ENCODE measurements around the gene PLA2G2E. TPM values are rescaled to one million over a fixed set of nuclear protein-coding genes. Genes with fewer than 3 reads are reported as not detected.

PLA2G2E gene
- total RNA-seq, 1 donor from 2014 or later: not detected

DNA sequence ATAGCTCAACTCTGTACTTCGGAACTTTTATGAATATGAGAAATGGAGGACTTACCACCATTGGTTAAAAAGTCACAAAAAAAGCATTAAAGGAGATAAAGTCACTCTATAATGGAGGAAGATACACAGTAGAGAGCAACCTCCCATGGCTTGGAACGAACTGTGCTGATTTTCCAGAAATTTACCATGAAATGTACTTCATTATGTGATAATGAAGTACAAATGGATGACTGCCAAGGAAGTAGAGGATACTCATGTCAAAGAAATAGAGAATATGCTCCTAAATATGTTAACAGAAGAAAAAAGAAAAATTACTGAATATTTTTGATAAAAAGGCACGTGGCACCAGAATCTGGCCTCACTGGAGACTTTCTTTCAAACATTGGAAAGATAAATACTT lies 23.6 kb upstream of the PLA2G2E start:
- TF ChIP-seq, protein P1, sequence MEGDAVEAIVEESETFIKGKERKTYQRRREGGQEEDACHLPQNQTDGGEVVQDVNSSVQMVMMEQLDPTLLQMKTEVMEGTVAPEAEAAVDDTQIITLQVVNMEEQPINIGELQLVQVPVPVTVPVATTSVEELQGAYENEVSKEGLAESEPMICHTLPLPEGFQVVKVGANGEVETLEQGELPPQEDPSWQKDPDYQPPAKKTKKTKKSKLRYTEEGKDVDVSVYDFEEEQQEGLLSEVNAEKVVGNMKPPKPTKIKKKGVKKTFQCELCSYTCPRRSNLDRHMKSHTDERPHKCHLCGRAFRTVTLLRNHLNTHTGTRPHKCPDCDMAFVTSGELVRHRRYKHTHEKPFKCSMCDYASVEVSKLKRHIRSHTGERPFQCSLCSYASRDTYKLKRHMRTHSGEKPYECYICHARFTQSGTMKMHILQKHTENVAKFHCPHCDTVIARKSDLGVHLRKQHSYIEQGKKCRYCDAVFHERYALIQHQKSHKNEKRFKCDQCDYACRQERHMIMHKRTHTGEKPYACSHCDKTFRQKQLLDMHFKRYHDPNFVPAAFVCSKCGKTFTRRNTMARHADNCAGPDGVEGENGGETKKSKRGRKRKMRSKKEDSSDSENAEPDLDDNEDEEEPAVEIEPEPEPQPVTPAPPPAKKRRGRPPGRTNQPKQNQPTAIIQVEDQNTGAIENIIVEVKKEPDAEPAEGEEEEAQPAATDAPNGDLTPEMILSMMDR (IDR thresholded peaks at IDR 0.05; ENCODE audit: insufficient read depth, low read length, severe bottlenecking): no peak

DNA sequence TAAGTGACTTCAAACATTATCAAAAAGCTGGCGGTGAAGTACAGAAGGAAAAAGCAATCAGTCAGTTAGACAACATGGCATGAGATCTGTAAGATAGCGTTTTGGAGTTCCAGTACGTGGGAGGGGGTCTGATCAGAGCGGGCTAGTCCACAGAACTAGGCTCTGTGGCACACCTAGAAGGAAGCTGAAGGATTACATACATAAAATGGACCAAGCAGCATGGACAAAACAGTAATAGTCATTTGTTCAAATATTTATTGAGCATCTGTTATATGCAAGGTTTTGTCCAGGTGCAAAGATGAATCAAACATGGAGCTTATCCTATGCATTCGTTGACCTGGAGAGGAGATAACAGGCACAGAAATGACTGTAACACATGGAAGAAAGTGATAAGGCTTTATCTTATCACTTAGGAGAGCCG lies 22.9 kb upstream of the PLA2G2E start:
- Histone ChIP-seq H3K27me3 (ENCODE audit: control insufficient read depth, insufficient read depth, low read length) (no peaks in the 10 kb centered on the region), H3K4me3 (ENCODE audit: low read depth, low read length) (no peak overlapping the region), H3K36me3 (ENCODE audit: control insufficient read depth, insufficient read depth, low read length) (no peaks in the 10 kb centered on the region)
- FAIRE-seq (no peak), DNase-seq (ENCODE audit: low read depth) (no peak)
- TF ChIP-seq, protein P1 (IDR thresholded peaks at IDR 0.05; ENCODE audit: insufficient read depth, low read length, severe bottlenecking): no peak

More for the DNA sequence above, 23.6 kb upstream of the PLA2G2E start:
- Histone ChIP-seq H3K4me3 (ENCODE audit: low read depth, low read length) (no peak overlapping the region), H3K27me3 (ENCODE audit: control insufficient read depth, insufficient read depth, low read length) (no peaks in the 10 kb centered on the region), H3K36me3 (ENCODE audit: control insufficient read depth, insufficient read depth, low read length) (no peaks in the 10 kb centered on the region)
- no peak for DNase-seq (ENCODE audit: low read depth)
- FAIRE-seq: no peak

DNA sequence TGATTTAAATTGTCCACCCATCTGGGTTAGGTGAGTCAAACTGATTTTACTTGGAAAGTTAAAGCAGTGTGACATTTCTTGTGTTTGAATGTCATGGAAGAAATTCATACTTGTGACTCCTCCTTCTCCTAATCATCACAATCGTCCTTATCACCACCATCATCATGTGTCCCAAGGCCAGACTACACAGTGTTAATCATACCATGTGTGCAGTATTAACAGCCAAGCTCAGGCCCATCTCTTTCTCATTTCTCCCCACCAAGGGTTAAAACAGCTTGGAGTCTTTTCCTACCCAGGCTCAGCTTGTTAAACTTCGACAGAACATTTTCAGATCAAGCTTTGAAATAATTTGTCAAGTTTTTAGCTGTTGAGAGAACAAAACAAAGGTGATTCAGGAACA lies 22.5 kb upstream of the PLA2G2E start:
- FAIRE-seq (no peak), DNase-seq (ENCODE audit: low read depth) (no peak)
- TF ChIP-seq, protein P1 (IDR thresholded peaks at IDR 0.05; ENCODE audit: insufficient read depth, low read length, severe bottlenecking): no peak
- H3K36me3 ChIP-seq (ENCODE audit: control insufficient read depth, insufficient read depth, low read length): no peaks in the 10 kb centered on the region
- no peak overlapping the region for H3K4me3 ChIP-seq (ENCODE audit: low read depth, low read length)
- no peaks in the 10 kb centered on the region for H3K27me3 ChIP-seq (ENCODE audit: control insufficient read depth, insufficient read depth, low read length)

DNA sequence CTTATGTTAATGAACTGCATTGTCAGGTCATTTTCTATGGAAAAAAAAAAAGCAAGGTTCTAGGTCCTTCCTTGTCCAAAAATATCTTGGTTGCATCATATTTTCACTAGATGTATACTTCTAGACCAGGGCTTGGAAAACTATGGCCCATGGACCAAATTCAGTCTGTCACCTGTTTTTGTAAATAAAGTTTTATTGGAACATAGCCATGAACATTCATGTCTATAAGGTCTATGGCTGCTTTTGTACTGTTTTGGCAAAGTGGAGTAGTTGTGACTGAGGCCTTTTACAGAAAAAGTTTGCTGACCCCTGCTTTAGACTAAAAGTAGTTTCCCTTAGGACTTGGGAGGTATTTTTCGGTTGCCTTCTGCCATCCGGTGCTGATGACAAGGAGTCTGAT lies 19.2 kb upstream of the PLA2G2E start:
- no peak for DNase-seq (ENCODE audit: low read depth)
- TF ChIP-seq, protein P1 (IDR thresholded peaks at IDR 0.05; ENCODE audit: insufficient read depth, low read length, severe bottlenecking): no peak
- Histone ChIP-seq H3K4me3 (ENCODE audit: low read depth, low read length) (no peak overlapping the region), H3K36me3 (ENCODE audit: control insufficient read depth, insufficient read depth, low read length) (no peaks in the 10 kb centered on the region), H3K27me3 (ENCODE audit: control insufficient read depth, insufficient read depth, low read length) (no peaks in the 10 kb centered on the region)
- FAIRE-seq: no peak

DNA sequence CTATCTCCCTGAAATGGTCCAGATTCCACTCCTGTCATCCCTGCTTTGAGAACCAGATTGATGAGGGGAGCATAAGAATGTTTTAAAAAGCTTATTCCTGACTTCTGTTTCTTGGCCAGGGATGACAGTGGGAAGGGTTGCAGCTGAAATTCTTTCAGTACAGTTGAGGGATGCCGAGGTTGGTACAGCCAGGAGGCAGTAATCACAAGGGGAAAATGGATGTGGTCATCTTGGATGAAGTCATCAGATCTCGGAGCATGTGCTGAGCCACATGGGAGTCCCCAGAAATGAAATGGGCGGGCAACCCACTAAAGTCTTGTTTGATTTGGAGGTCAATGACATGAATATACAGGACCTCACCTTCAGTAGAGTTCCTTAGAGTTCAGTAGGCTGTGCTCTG lies 18.7 kb upstream of the PLA2G2E start:
- no peak for DNase-seq (ENCODE audit: low read depth)
- H3K27me3 ChIP-seq (ENCODE audit: control insufficient read depth, insufficient read depth, low read length): no peaks in the 10 kb centered on the region
- no peaks in the 10 kb centered on the region for H3K36me3 ChIP-seq (ENCODE audit: control insufficient read depth, insufficient read depth, low read length)
- FAIRE-seq: peak; percentile 18
- TF ChIP-seq, protein P1 (IDR thresholded peaks at IDR 0.05; ENCODE audit: insufficient read depth, low read length, severe bottlenecking): no peak
- H3K4me3 ChIP-seq (ENCODE audit: low read depth, low read length): no peak overlapping the region

DNA sequence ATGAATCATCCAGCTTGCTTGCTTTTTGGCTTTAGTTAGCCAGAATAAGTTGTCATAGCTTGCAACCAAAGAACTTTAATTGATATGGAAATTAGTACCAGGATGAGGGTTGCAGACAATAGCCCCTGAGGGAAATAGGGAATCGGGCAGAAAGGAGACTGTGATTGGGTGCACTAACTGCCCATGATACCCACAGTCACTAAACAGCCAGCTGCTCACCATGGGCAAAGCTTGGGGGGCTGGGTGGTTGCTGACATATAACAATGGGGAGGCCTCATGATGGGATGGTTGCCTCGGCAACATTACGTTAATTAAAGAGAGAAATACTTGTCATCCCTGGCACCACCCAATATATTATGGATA lies 17.8 kb upstream of the PLA2G2E start:
- TF ChIP-seq, protein P1 (IDR thresholded peaks at IDR 0.05; ENCODE audit: insufficient read depth, low read length, severe bottlenecking): no peak
- no peak for FAIRE-seq

More for the DNA sequence above, 17.8 kb upstream of the PLA2G2E start:
- H3K27me3 ChIP-seq (ENCODE audit: control insufficient read depth, insufficient read depth, low read length): no peaks in the 10 kb centered on the region
- H3K4me3 ChIP-seq (ENCODE audit: low read depth, low read length): no peak overlapping the region
- no peaks in the 10 kb centered on the region for H3K36me3 ChIP-seq (ENCODE audit: control insufficient read depth, insufficient read depth, low read length)
- DNase-seq (ENCODE audit: low read depth): no peak
